Neural crest cell (in vitro differentiated cells): Measurements from ENCODE around the gene ERCC3. TPM values are rescaled to one million over a fixed set of nuclear protein-coding genes. Genes with fewer than 3 reads are reported as not detected.
A peak's percentile ranks its signal among the peaks of the same experiment; 100 is the strongest.
"Not testable (repeated sequence)": the region's sequence is repeated elsewhere in the genome, so short reads cannot be mapped to it uniquely, and the experiment has no call there.

Experiments
- DNase-seq: peaks from one replicate; pipeline ENCODE4 v3.0.0; 2021; ENCODE audit warnings: low read depth, mixed read lengths, low spot score
- H3K27ac Mint-ChIP-seq: one replicate; pipeline ENCODE4 v1.8.0; 2021; ENCODE audit warnings: mild to moderate bottlenecking, mixed read lengths; ENCODE audit not compliant: unreplicated experiment
- H3K27me3 Mint-ChIP-seq: 2 replicates; pipeline ENCODE4 v1.8.0; 2021; ENCODE audit warnings: low read depth, mild to moderate bottlenecking, mixed read lengths
- H3K36me3 Mint-ChIP-seq: 2 replicates; pipeline ENCODE4 v1.8.0; 2021; ENCODE audit warnings: low read depth, mild to moderate bottlenecking, mixed read lengths
- H3K4me1 Mint-ChIP-seq: 2 replicates; pipeline ENCODE4 v1.8.0; 2021; ENCODE audit warnings: mixed read lengths
- H3K4me3 Mint-ChIP-seq: one replicate; pipeline ENCODE4 v1.8.0; 2021; ENCODE audit warnings: mild to moderate bottlenecking, mixed read lengths
- H3K9me3 Mint-ChIP-seq: 2 replicates; pipeline ENCODE4 v1.8.0; 2021; ENCODE audit warnings: mixed read lengths
- total RNA-seq: library from RNA; stranded (reverse); gene quantifications from 2 replicates; pipeline ENCODE4 v1.2.1, GENCODE V29; 2021
- TF ChIP-seq, protein P1 (sequence below): fragments of 200-600 bp; sonication (generic); conservative IDR thresholded peaks from 2 replicates; pipeline ENCODE4 v1.5.0; 2021; ENCODE audit warnings: antibody characterized with exemption, mild to moderate bottlenecking

Gene ERCC3
- total RNA-seq, 1 donor from 2014 or later, result 67.4 TPM

DNA sequence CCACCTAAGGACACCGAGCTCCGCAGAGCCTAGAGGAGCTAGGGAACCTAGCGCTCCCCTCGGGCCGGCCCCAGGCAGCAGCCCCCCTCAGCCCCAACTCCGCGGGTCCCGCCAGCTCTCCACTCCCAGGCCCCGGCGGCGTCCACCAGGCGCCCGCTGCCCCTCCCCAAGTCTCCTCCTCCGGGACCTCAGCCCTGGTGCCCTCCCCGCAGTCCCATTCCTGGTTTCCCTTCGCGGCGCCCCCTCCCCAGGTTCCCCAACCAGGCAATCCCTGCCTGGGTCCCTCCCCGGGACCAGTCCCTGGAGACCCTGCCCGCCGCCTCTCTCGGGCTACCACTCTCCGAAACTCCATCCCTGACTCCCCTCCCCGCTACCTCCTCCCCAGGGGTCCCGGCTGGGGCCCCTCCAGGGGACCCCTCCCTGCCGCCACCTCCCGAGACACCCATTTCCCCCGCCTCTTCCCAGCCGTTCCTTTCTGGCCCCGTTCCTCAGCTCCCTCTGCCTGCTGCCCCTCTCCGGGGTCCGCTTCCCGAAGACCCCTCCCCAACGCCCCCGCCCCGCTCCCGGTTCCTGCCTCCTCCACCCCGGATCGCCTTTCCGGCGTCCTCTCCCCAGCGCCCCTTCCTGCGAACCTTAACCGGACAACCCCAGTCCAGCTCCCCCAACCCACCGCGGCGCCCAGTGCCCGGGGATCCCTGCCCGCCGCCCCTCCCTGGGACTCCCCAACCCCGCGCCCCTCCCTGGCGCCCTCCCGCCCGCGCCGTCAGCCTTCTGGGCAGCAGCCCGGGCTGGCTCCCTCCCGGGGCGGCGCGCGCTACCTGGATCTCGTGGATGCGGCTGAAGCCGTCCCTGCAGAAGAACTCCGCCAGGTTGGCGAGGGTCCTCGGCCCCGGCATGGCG, 74.5 kb downstream of the ERCC3 start:
- peak; percentile 50 for DNase-seq
- peak overlapping the region; percentile 19 for H3K27ac Mint-ChIP-seq
- peak overlapping the region; percentile 94 for H3K4me3 Mint-ChIP-seq

DNA sequence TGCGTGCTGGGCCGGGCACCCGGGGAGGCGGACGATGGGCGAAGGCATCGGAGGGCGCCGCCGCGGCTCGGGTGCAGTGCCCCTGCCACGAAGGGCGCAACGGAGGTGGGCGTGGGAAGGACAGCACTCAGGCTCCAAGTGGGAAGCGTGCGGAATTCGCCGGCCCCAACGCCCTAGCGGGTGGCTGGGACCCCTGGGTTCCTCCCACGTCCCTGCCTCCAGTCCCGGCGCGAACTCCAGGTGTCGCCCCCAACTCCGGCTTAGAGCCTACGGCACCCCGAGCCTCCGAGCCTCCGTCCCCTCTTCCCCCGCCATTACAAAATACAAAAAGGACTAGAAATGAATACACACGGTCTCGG, 75.2 kb downstream of the ERCC3 start:
- peaks cover 8% of the 10 kb centered on the region for H3K27me3 Mint-ChIP-seq
- H3K9me3 Mint-ChIP-seq, result no peaks in the 10 kb centered on the region
- H3K4me3 Mint-ChIP-seq, result peak overlapping the region; percentile 94
- H3K36me3 Mint-ChIP-seq, result peaks cover 2% of the 10 kb centered on the region
- TF ChIP-seq, protein P1, sequence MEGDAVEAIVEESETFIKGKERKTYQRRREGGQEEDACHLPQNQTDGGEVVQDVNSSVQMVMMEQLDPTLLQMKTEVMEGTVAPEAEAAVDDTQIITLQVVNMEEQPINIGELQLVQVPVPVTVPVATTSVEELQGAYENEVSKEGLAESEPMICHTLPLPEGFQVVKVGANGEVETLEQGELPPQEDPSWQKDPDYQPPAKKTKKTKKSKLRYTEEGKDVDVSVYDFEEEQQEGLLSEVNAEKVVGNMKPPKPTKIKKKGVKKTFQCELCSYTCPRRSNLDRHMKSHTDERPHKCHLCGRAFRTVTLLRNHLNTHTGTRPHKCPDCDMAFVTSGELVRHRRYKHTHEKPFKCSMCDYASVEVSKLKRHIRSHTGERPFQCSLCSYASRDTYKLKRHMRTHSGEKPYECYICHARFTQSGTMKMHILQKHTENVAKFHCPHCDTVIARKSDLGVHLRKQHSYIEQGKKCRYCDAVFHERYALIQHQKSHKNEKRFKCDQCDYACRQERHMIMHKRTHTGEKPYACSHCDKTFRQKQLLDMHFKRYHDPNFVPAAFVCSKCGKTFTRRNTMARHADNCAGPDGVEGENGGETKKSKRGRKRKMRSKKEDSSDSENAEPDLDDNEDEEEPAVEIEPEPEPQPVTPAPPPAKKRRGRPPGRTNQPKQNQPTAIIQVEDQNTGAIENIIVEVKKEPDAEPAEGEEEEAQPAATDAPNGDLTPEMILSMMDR, result no peak
- no peak overlapping the region for H3K27ac Mint-ChIP-seq
- H3K4me1 Mint-ChIP-seq, result peaks cover 22% of the 10 kb centered on the region
- DNase-seq, result peak; percentile 21

More for the DNA sequence above, 74.5 kb downstream of the ERCC3 start:
- TF ChIP-seq, protein P1, result no peak
- Mint-ChIP-seq H3K36me3 (no peaks in the 10 kb centered on the region), H3K27me3 (peaks cover 8% of the 10 kb centered on the region), H3K4me1 (peaks cover 26% of the 10 kb centered on the region), H3K9me3 (no peaks in the 10 kb centered on the region)

DNA sequence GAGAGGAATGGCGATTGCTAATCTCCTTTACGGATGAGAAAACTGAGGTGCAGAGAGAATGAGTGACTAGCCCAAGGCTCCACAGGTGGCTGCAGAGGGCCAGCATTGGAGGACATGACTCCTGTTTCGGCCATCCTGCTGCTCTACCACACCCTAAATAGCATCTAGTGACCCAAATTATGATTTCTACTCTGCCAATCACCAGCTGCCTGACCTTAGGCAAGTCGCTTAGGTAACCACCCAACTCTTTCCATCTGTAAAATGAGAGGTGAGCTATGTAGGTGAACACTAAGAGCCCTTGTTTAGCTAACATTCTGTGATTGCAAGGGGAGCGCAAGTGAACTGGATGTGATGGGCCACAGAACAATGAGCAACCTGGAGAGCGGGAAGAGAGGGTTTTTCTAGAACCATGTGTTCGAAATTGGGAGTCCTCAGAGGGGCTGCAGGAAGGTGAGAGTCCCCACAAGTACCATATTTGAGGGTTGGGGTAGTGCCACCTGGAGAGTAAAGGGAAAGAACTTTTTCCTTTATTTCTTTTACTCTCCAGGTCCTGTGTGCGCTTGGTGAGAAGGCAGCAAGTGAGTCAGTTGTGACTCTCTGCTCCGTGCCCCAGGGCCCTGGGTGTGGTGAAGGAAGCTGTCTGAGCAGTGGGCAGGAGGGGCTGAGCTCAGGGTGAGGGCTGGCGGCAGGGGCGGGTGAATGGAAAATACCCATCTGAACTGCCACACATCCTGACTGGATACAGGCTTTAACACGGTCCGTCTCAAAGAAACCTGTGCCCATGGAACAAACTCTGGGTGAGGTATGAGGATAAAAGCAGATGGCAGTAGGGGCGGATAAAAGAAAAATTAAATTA, 76.2 kb downstream of the ERCC3 start:
- no peak for DNase-seq
- Mint-ChIP-seq H3K27me3 (peaks cover 8% of the 10 kb centered on the region), H3K9me3 (peaks cover under 1% of the 10 kb centered on the region)

DNA sequence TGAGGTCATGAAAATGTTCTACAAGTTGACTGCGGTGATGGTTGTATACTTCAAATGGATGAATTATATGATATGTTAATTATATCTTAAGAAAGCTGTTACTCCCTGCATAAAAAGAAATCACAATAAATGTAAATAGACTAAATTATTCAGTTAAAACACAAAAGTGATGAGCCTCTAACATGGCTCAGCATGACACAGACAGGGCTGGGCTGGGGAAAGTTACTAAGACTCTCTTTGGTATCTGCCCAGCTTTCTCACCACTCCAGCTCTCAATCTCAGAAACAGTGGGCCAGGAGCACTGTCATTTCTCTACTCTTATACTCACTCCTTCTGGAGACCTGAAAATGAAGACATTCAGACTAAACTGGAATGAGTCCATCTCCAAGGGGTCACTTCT, 77.4 kb downstream of the ERCC3 start:
- peaks cover 8% of the 10 kb centered on the region for H3K27me3 Mint-ChIP-seq
- H3K9me3 Mint-ChIP-seq, result peaks cover 3% of the 10 kb centered on the region
- no peak for DNase-seq
- peaks cover 11% of the 10 kb centered on the region for H3K36me3 Mint-ChIP-seq
- H3K4me1 Mint-ChIP-seq, result peaks cover 22% of the 10 kb centered on the region
- no peak overlapping the region for H3K27ac Mint-ChIP-seq
- H3K4me3 Mint-ChIP-seq, result peak overlapping the region; percentile 17
- TF ChIP-seq, protein P1, result no peak

More for the DNA sequence above, 76.2 kb downstream of the ERCC3 start:
- Mint-ChIP-seq H3K4me1 (peaks cover 22% of the 10 kb centered on the region), H3K27ac (no peak overlapping the region), H3K36me3 (peaks cover 7% of the 10 kb centered on the region), H3K4me3 (peak overlapping the region; percentile 94)
- TF ChIP-seq, protein P1, result no peak

DNA sequence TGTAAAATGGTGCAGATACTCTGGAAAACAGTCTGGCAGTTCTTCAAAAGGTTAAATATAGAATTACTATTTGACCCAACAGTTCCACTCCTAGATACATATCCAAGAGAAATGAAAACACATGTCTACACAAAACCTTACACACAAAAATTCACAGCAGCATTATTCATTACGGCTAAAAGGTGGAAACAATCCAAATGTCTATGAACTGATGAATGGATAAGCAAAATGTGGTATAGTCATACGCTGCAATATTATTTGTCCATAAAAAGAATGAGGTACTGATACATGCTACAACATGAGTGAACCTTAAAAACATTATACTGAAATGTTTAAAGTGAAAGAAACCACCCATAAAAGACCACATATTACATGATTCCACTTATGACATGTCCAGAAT, 77.8 kb downstream of the ERCC3 start:
- no peak for DNase-seq
- peaks cover 11% of the 10 kb centered on the region for H3K36me3 Mint-ChIP-seq
- peaks cover 8% of the 10 kb centered on the region for H3K27me3 Mint-ChIP-seq
- peaks cover 22% of the 10 kb centered on the region for H3K4me1 Mint-ChIP-seq
- peaks cover 3% of the 10 kb centered on the region for H3K9me3 Mint-ChIP-seq
- H3K27ac Mint-ChIP-seq, result no peak overlapping the region
- peak overlapping the region; percentile 17 for H3K4me3 Mint-ChIP-seq
- TF ChIP-seq, protein P1, result no peak

DNA sequence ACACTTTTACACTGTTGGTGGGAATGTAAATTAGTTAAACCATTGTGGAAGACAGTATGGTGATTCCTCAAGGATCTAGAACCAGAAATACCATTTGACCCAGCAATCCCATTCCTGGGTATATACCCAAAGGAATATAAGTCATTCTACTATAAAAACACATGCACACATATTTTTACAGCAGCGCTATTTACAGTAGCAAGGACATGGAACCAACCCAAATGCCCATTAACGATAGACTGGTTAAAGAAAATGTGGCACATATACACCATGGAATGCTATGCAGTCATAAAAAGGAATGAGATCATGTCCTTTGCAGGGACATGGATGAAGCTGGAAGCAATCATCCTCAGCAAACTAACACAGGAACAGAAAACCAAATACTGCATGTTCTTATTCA, 79.7 kb downstream of the ERCC3 start:
- not testable (repeated sequence) for H3K27me3 Mint-ChIP-seq

More for the DNA sequence above, 79.7 kb downstream of the ERCC3 start:
- DNase-seq, H3K9me3 Mint-ChIP-seq, H3K27ac Mint-ChIP-seq: not testable (repeated sequence)
- peaks cover 16% of the 10 kb centered on the region for H3K4me1 Mint-ChIP-seq
- H3K4me3 Mint-ChIP-seq, result peak overlapping the region; percentile 35
- peaks cover 13% of the 10 kb centered on the region for H3K36me3 Mint-ChIP-seq
